Transverse colon (tissue), 3 donors: Measurements from ENCODE around the gene CNTNAP2.

Source experiments
- CTCF ChIP-seq, 5 experiments: fragments of 200-600 bp in 3 of 5; fragments of 450-650 bp in 2 of 5; sonication (generic) in 3 of 5; IDR thresholded peaks; 1 replicate in 2 of 5; 2 replicates in 3 of 5; pipeline ENCODE4 v1.5.1; 2016 to 2017; ENCODE audit warnings: antibody characterized with exemption in 5 of 5, inconsistent platforms in 3 of 5, mild to moderate bottlenecking in 2 of 5, moderate library complexity in 1 of 5
- POLR2A ChIP-seq: fragments of 450-650 bp; IDR thresholded peaks from one replicate; pipeline ENCODE4 v1.6.1; 2016; ENCODE audit warnings: antibody characterized with exemption, mild to moderate bottlenecking, moderate library complexity

GRCh38 chr7:146937836-146938235 lies 821.2 kb downstream of the CNTNAP2 start:
- no peak for TF ChIP-seq POLR2A
- no peak for TF ChIP-seq CTCF (IDR thresholded peaks at IDR 0.05)
